HEK293 (cell line): ENCODE data around the gene CYP4F2.

Experiments
- CTCF ChIA-PET: fragments of 350-600 bp; formaldehyde crosslinking; extraction: SDS; loops from one replicate; lab custom pipeline; 2021; ENCODE audit warnings: antibody characterized with exemption; lab: Yijun Ruan, JAX
- POLR2A ChIA-PET: fragments of 300-600 bp; formaldehyde crosslinking; extraction: SDS; loops from one replicate; lab custom pipeline; 2020; ENCODE audit warnings: antibody characterized with exemption, inconsistent platforms; lab: Yijun Ruan, JAX
- H3K27ac ChIP-seq: fragments of 200-500 bp; sonication (Bioruptor generic); 2 replicates; pipeline ENCODE4 v1.5.1; 2014; ENCODE audit warnings: low read depth, low read length, control low read depth, inconsistent platforms; ENCODE audit errors: extremely low read depth
- H3K36me3 ChIP-seq, 2 experiments: fragments of 200-500 bp in 1 of 2; sonication (Bioruptor generic) in 1 of 2; 1 replicate in 1 of 2; 2 replicates in 1 of 2; pipeline ENCODE4 v1.5.1; 2014 to 2017; ENCODE audit warnings: inconsistent platforms in 2 of 2, low read length in 2 of 2; ENCODE audit not compliant: control insufficient read depth in 2 of 2, insufficient read depth in 1 of 2
- H3K4me1 ChIP-seq: fragments of 200-500 bp; sonication (Bioruptor generic); 2 replicates; pipeline ENCODE4 v1.5.1; 2014; ENCODE audit warnings: mild to moderate bottlenecking, low read length, inconsistent platforms; ENCODE audit not compliant: control insufficient read depth, insufficient read depth
- H3K4me3 ChIP-seq: 2 replicates; pipeline ENCODE4 v1.5.1; 2011; ENCODE audit warnings: low read depth, mild to moderate bottlenecking, control low read depth, low read length, moderate library complexity
- H3K9me3 ChIP-seq: fragments of 200-500 bp; sonication (Bioruptor generic); 2 replicates; pipeline ENCODE4 v1.5.1; 2014; ENCODE audit warnings: low read depth, low read length, inconsistent platforms; ENCODE audit not compliant: control insufficient read depth, insufficient read depth
- ATF2 ChIP-seq: fragments of 450-650 bp; formaldehyde crosslinking; IDR thresholded peaks from 2 replicates; pipeline ENCODE4 v1.5.1; 2016; ENCODE audit warnings: missing biosample characterization, missing genetic modification characterization, low read depth
- GFI1B ChIP-seq: fragments of 450-650 bp; formaldehyde crosslinking; IDR thresholded peaks from 2 replicates; pipeline ENCODE4 v1.5.1; 2016; ENCODE audit warnings: missing biosample characterization, missing genetic modification characterization
- PBX3 ChIP-seq: sonication (generic); formaldehyde crosslinking; IDR thresholded peaks from 2 replicates; pipeline ENCODE4 v1.8.1; 2022; ENCODE audit warnings: mild to moderate bottlenecking, moderate library complexity, missing genetic modification reagents
- RBAK ChIP-seq: fragments of 450-650 bp; formaldehyde crosslinking; IDR thresholded peaks from 2 replicates; pipeline ENCODE4 v1.5.1; 2016; ENCODE audit warnings: missing biosample characterization, missing genetic modification characterization
- SCRT1 ChIP-seq: fragments of 450-650 bp; formaldehyde crosslinking; IDR thresholded peaks from 2 replicates; pipeline ENCODE4 v1.5.1; 2016; ENCODE audit warnings: missing biosample characterization, missing genetic modification characterization, borderline replicate concordance
- SCRT2 ChIP-seq: fragments of 450-650 bp; formaldehyde crosslinking; IDR thresholded peaks from 2 replicates; pipeline ENCODE4 v1.5.1; 2016; ENCODE audit warnings: missing biosample characterization, missing genetic modification characterization
- ZBTB20 ChIP-seq: fragments of 450-650 bp; formaldehyde crosslinking; IDR thresholded peaks from 2 replicates; pipeline ENCODE4 v1.5.1; 2016; ENCODE audit warnings: missing biosample characterization, missing genetic modification characterization
- ZNF248 ChIP-seq: fragments of 450-650 bp; formaldehyde crosslinking; IDR thresholded peaks from 2 replicates; pipeline ENCODE4 v1.5.1; 2017; ENCODE audit warnings: missing biosample characterization, missing genetic modification characterization
- ZNF404 ChIP-seq: fragments of 450-650 bp; formaldehyde crosslinking; IDR thresholded peaks from 2 replicates; pipeline ENCODE4 v1.5.1; 2017; ENCODE audit warnings: missing biosample characterization, missing genetic modification characterization
- ZNF473 ChIP-seq: fragments of 450-650 bp; formaldehyde crosslinking; IDR thresholded peaks from 2 replicates; pipeline ENCODE4 v1.5.1; 2017; ENCODE audit warnings: missing biosample characterization, missing genetic modification characterization
- ZNF48 ChIP-seq: fragments of 450-650 bp; formaldehyde crosslinking; IDR thresholded peaks from 2 replicates; pipeline ENCODE4 v1.5.1; 2016; ENCODE audit warnings: missing biosample characterization, missing genetic modification characterization
- ZNF518A ChIP-seq: fragments of 450-650 bp; formaldehyde crosslinking; conservative IDR thresholded peaks from 2 replicates; pipeline ENCODE4 v1.5.1; 2016; ENCODE audit warnings: low read depth, missing biosample characterization, missing genetic modification characterization
- ZNF571 ChIP-seq: fragments of 450-650 bp; formaldehyde crosslinking; IDR thresholded peaks from 2 replicates; pipeline ENCODE4 v1.5.0; 2017; ENCODE audit warnings: missing biosample characterization, missing genetic modification characterization
- ZNF596 ChIP-seq: fragments of 450-650 bp; IDR thresholded peaks from 2 replicates; pipeline ENCODE4 v1.5.0; 2018; ENCODE audit warnings: missing biosample characterization, mild to moderate bottlenecking, missing genetic modification characterization, moderate library complexity
- ZNF707 ChIP-seq: fragments of 450-650 bp; formaldehyde crosslinking; IDR thresholded peaks from 2 replicates; pipeline ENCODE4 v1.5.1; 2016; ENCODE audit warnings: missing biosample characterization, missing genetic modification characterization
- ZNF76 ChIP-seq: fragments of 450-650 bp; formaldehyde crosslinking; IDR thresholded peaks from 2 replicates; pipeline ENCODE4; 2016; ENCODE audit warnings: low read depth, missing biosample characterization, missing genetic modification characterization, borderline replicate concordance
- ZNF777 ChIP-seq: fragments of 450-650 bp; formaldehyde crosslinking; IDR thresholded peaks from 2 replicates; pipeline ENCODE4 v1.5.1; 2017; ENCODE audit warnings: missing biosample characterization, missing genetic modification characterization, borderline replicate concordance
- ZSCAN18 ChIP-seq: fragments of 450-650 bp; formaldehyde crosslinking; IDR thresholded peaks from 2 replicates; pipeline ENCODE4 v1.5.1; 2016; ENCODE audit warnings: missing biosample characterization, missing genetic modification characterization
- TF ChIP-seq, protein P1 (sequence below): fragments of 450-650 bp; formaldehyde crosslinking; IDR thresholded peaks from 2 replicates; pipeline ENCODE4 v1.5.1; 2016; ENCODE audit warnings: missing biosample characterization, missing genetic modification characterization
- TF ChIP-seq, protein P2 (sequence below): fragments of 450-650 bp; formaldehyde crosslinking; IDR thresholded peaks from 2 replicates; pipeline ENCODE4 v1.5.1; 2017; ENCODE audit warnings: missing biosample characterization, missing genetic modification characterization

The CYP4F2 gene

GRCh38 chr19:15936950-15937349 lies 39.1 kb upstream of the CYP4F2 start:
- Histone ChIP-seq H3K4me3 (no peak overlapping the region), H3K4me1 (no peaks in the 10 kb centered on the region), H3K9me3 (no peaks in the 10 kb centered on the region), H3K36me3 (no peaks in the 10 kb centered on the region), H3K27ac (no peak overlapping the region)
- TF ChIP-seq GFI1B (tag by site-specific recombination) = no peak
- TF ChIP-seq ZBTB20 (tag by site-specific recombination) = no peak
- TF ChIP-seq ZNF596 (tag by site-specific recombination) = no peak
- TF ChIP-seq SCRT2 (tag by site-specific recombination) = no peak
- TF ChIP-seq ZNF473 (tag by site-specific recombination) = no peak
- TF ChIP-seq ZNF518A (tag by site-specific recombination) = no peak
- TF ChIP-seq RBAK (tag by site-specific recombination) = no peak
- TF ChIP-seq ATF2 = no peak
- TF ChIP-seq ZNF707 (tag by site-specific recombination) = no peak
- TF ChIP-seq, protein P1, sequence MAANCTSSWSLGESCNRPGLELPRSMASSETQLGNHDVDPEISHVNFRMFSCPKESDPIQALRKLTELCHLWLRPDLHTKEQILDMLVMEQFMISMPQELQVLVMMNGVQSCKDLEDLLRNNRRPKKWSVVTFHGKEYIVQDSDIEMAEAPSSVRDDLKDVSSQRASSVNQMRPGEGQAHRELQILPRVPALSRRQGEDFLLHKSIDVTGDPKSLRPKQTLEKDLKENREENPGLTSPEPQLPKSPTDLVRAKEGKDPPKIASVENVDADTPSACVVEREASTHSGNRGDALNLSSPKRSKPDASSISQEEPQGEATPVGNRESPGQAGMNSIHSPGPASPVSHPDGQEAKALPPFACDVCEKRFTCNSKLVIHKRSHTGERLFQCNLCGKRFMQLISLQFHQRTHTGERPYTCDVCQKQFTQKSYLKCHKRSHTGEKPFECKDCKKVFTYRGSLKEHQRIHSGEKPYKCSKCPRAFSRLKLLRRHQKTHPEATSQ (tag by site-specific recombination) = no peak
- no peak for TF ChIP-seq ZNF48
- no peak for TF ChIP-seq PBX3 (CRISPR knock-in tag)
- TF ChIP-seq, protein P2, sequence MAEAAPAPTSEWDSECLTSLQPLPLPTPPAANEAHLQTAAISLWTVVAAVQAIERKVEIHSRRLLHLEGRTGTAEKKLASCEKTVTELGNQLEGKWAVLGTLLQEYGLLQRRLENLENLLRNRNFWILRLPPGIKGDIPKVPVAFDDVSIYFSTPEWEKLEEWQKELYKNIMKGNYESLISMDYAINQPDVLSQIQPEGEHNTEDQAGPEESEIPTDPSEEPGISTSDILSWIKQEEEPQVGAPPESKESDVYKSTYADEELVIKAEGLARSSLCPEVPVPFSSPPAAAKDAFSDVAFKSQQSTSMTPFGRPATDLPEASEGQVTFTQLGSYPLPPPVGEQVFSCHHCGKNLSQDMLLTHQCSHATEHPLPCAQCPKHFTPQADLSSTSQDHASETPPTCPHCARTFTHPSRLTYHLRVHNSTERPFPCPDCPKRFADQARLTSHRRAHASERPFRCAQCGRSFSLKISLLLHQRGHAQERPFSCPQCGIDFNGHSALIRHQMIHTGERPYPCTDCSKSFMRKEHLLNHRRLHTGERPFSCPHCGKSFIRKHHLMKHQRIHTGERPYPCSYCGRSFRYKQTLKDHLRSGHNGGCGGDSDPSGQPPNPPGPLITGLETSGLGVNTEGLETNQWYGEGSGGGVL = no peak
- TF ChIP-seq ZNF777 = no peak
- no peak for TF ChIP-seq ZNF571
- TF ChIP-seq ZSCAN18 = no peak
- TF ChIP-seq ZNF76 = no peak
- TF ChIP-seq SCRT1 (tag by site-specific recombination) = no peak
- no peak for TF ChIP-seq ZNF404 (tag by site-specific recombination)
- TF ChIP-seq ZNF248 (tag by site-specific recombination) = no peak
- TF ChIP-seq, all 188 proteins: peak for 0
- POLR2A ChIA-PET = no interaction called here
- CTCF ChIA-PET = no interaction called here
